ENCODE data around the gene PRSS21.

- TF ChIP-seq EZH2 (IDR thresholded peaks at IDR 0.05; ENCODE audit: insufficient read depth, poor library complexity, severe bottlenecking), result no peak
- TF ChIP-seq EZH2phosphoT487 (IDR thresholded peaks at IDR 0.05; ENCODE audit: insufficient read depth, low read depth), result no peak
Observed at GRCh38 chr16:2786061-2786825, 30.8 kb upstream of the PRSS21 start.
